ENCODE measurements around the gene CIZ1.

- TF ChIP-seq MXI1 (IDR thresholded peaks at IDR 0.05; ENCODE audit: borderline replicate concordance, low read depth, low read length) = no peak
- no peak for TF ChIP-seq CTCF (CRISPR knock-in tag; IDR thresholded peaks at IDR 0.05)
- no peak for TF ChIP-seq MAFG (CRISPR knock-in tag; IDR thresholded peaks at IDR 0.05)
- no peak for TF ChIP-seq POLR2AphosphoS5 (IDR thresholded peaks at IDR 0.05; ENCODE audit: low read depth, low read length)
- TF ChIP-seq HMGXB3 (CRISPR knock-in tag; IDR thresholded peaks at IDR 0.05; ENCODE audit: borderline replicate concordance) = no peak
- TF ChIP-seq ZNF326 (CRISPR knock-in tag; IDR thresholded peaks at IDR 0.05; ENCODE audit: borderline replicate concordance) = no peak
- TF ChIP-seq, protein P1, sequence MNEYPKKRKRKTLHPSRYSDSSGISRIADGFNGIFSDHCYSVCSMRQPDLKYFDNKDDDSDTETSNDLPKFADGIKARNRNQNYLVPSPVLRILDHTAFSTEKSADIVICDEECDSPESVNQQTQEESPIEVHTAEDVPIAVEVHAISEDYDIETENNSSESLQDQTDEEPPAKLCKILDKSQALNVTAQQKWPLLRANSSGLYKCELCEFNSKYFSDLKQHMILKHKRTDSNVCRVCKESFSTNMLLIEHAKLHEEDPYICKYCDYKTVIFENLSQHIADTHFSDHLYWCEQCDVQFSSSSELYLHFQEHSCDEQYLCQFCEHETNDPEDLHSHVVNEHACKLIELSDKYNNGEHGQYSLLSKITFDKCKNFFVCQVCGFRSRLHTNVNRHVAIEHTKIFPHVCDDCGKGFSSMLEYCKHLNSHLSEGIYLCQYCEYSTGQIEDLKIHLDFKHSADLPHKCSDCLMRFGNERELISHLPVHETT (CRISPR knock-in tag; conservative IDR thresholded peaks at IDR 0.05) = no peak
- no peak for TF ChIP-seq ZNF317 (CRISPR knock-in tag; IDR thresholded peaks at IDR 0.05)
- TF ChIP-seq ZFP90 (CRISPR knock-in tag; IDR thresholded peaks at IDR 0.05; ENCODE audit: borderline replicate concordance) = no peak
Observed at GRCh38 chr9:128202648-128203023, 11.3 kb upstream of the CIZ1 start.

Data from HepG2 (cell line).